T-helper 2 cell treated with Interferon-gamma antibody and Interleukin-4, amounts not matched to agents 5 μg/mL and 100 μg/mL, for 36 hours (primary cell): Measurements from ENCODE around the gene PKHD1.

Experiments
- DNase-seq: peaks from one replicate; pipeline ENCODE4 v3.0.0; 2021; ENCODE audit warnings: low spot score
- H3K27ac Mint-ChIP-seq: one replicate; pipeline ENCODE4 v1.8.0; 2021; ENCODE audit warnings: mild to moderate bottlenecking, mixed read lengths
- H3K27me3 Mint-ChIP-seq: one replicate; pipeline ENCODE4 v1.8.0; 2021; ENCODE audit warnings: low read depth, mixed read lengths
- H3K36me3 Mint-ChIP-seq: one replicate; pipeline ENCODE4 v1.8.0; 2021; ENCODE audit warnings: low read depth, mixed read lengths
- H3K4me1 Mint-ChIP-seq: one replicate; pipeline ENCODE4 v1.8.0; 2021; ENCODE audit warnings: low read depth, mixed read lengths
- H3K4me3 Mint-ChIP-seq: one replicate; pipeline ENCODE4 v1.8.0; 2022; ENCODE audit warnings: mild to moderate bottlenecking, moderate library complexity, mixed read lengths
- H3K9me3 Mint-ChIP-seq: one replicate; pipeline ENCODE4 v1.8.0; 2021; ENCODE audit warnings: mixed read lengths

PKHD1 gene

DNA sequence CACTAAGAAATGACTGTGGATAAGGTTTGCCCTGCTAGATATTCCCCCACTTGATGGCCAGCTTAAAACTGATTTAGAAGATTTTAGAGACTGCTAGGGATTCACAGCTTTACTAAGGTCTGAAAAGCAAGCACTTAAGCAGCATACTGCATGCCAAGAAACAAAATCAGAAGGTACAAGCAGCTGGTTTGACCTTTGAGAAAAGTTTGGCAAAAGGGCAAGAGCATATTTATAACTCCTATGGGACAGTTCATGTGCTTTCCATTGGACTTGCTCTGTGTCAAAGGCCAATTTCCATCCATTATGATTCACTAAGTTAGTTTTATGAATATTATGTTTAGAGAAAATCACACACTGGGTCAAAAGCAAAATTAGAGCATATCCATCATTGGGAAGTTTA lies 402.8 kb downstream of the PKHD1 start:
- H3K9me3 Mint-ChIP-seq: no peaks in the 10 kb centered on the region

DNA sequence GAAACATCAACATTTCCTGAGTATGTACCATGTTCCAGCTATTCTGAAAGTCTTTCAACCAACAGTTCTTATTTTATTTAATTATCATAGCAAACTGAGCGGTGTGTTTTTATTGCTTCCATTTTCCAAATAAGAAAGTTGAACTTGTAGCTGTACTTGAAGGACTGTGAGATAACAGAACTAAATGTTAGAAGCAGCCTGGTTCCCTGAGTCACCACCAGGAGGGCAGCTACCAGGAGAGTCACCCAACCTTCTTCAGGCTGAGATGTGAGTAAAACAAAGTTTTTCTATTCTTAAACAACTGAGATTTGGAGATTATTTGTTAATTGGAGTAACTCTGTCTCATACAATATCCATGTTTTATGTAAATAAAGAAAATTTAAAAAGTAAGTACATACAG lies 403.4 kb downstream of the PKHD1 start:
- Mint-ChIP-seq H3K36me3 (no peaks in the 10 kb centered on the region), H3K27ac (no peak overlapping the region), H3K4me3 (no peak overlapping the region), H3K9me3 (no peaks in the 10 kb centered on the region), H3K4me1 (no peaks in the 10 kb centered on the region), H3K27me3 (no peaks in the 10 kb centered on the region)
- no peak for DNase-seq

More for the DNA sequence above, 402.8 kb downstream of the PKHD1 start:
- no peak for DNase-seq
- Mint-ChIP-seq H3K27ac (no peak overlapping the region), H3K4me1 (no peaks in the 10 kb centered on the region), H3K27me3 (no peaks in the 10 kb centered on the region), H3K4me3 (no peak overlapping the region), H3K36me3 (no peaks in the 10 kb centered on the region)

DNA sequence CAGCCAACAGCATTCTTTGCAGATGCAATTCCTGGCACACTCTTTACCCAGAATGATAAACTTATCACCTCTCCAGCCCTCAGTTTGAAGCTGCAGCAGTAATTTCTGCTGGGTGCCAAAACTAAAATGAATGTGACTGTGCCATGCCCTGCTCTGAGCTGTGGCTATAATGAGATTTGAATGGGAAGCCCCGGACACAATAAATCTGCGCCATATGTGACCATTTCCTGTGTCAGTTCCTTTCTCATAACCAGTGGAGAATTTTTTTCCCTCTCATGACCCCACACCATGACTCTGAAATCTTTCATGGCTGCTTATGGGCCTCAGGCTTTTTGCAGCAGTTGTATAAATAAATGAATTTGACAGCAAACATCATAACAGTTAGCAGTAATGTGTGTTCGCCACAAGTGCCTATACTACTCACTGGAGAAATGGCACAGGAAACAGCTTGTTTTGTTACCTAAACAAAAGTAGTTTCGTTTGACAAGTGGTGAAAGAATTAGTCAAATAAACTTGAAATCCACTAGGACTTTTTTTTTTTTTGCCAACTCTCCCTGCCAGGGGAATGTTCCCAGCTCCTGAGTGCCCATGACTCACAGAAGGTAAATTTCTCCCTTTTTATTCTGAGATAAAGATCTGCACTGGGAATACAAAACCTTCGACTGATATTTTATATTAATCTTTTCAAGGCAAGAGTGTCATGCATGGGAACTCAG lies 408.4 kb downstream of the PKHD1 start:
- H3K27me3 Mint-ChIP-seq: no peaks in the 10 kb centered on the region
- no peaks in the 10 kb centered on the region for H3K9me3 Mint-ChIP-seq
- no peak for DNase-seq
- no peak overlapping the region for H3K27ac Mint-ChIP-seq
- no peaks in the 10 kb centered on the region for H3K36me3 Mint-ChIP-seq
- no peaks in the 10 kb centered on the region for H3K4me1 Mint-ChIP-seq
- H3K4me3 Mint-ChIP-seq: no peak overlapping the region

DNA sequence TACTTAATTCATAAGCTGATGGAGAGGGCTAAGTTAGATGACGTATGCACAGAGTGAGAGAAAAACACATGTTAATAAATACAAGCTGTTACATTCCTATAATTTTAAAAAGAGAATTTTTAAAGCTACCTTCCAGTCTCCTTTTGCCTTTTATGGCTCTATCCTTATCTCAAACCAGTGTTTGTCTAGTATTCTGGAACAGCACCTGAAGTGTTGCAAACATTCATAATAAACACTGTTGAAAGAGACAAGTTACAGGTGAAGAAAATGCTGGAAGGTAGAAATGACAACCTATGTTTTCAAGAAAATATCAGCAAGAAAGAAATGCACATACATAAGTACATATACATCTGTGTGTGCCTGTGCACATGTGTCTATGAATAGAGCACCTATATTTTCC lies 409.1 kb downstream of the PKHD1 start:
- Mint-ChIP-seq H3K4me3 (no peak overlapping the region), H3K27ac (no peak overlapping the region), H3K4me1 (no peaks in the 10 kb centered on the region), H3K36me3 (no peaks in the 10 kb centered on the region), H3K27me3 (no peaks in the 10 kb centered on the region), H3K9me3 (no peaks in the 10 kb centered on the region)
- DNase-seq: no peak

DNA sequence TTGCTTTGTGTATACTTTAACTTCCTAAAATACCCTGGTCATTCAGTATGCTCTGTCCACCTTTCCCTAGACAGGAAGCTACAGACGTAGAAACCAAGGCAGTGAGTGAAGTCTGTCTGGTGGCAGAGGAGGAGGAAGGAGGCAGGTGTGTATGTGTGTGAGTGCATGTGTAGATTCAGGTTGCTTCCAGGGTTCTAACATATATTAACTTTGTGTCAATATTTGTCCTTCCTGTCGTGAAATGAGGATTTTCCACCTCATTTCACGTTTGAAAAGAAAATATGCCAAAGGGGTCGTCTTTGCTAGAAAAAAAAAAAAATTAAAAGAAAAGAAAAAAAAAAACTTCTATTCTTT lies 411.5 kb downstream of the PKHD1 start:
- Mint-ChIP-seq H3K9me3 (no peaks in the 10 kb centered on the region), H3K4me3 (no peak overlapping the region), H3K27ac (no peak overlapping the region), H3K36me3 (no peaks in the 10 kb centered on the region), H3K27me3 (no peaks in the 10 kb centered on the region), H3K4me1 (no peaks in the 10 kb centered on the region)
- no peak for DNase-seq

DNA sequence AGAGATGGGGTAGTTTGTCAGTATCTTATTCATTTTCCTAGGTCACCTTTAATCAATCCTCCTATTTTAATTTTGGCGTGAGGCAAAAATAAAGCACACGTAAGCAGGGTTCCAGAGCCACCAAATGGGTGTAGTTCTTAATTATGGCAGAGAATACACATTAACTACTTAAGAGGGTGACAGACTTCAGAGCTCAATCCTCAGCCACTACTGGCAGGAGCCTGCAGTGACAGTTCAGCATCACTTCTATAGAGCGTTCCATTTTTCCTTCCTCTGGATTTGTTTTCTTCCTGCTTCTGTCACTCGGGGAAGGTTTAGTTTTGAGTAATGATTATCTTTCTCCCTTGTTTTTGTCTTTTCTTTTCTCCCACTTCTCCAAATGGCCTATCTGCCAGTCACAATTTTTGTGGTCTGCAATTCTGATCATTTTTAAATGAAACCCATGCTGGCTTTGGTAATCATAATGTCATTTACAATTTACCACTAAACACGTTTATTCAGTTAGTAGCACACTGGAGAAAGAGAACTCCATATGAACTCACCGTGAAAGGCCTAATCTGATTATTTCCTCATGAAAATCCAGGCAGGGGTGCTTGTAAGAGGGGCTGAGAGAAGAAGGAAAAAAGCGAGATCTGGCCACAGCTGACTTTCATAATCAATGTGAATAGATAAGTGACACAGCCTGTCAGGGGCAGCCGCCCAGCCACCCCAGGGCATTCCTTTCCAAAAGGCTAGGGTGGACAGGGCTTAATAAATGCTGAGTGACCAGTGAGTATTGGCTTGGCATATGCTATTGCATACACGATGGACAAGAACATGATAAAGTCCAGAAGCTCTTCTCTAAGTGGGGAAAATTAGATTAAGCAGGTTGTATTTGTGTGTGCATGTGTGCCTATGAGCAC lies 412.1 kb downstream of the PKHD1 start:
- H3K27ac Mint-ChIP-seq: no peak overlapping the region

DNA sequence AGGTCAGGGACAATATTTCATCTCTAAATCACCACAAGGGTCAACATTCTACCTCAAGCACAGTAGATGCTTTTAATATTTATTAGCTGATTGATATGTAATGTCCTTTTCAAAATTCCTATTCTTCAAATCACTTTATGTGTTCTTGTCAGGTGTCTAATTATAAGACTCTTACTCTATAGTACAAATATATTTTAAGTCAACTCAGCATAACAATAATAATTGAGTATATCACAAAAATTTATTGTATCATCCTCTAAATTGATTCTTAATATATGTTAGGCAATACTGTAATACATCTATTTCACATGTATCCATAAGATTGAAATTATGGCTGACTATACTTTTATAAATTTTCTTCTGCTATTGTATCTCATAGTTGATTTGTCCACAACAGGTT lies 423.9 kb downstream of the PKHD1 start:
- H3K4me1 Mint-ChIP-seq: no peaks in the 10 kb centered on the region
- no peaks in the 10 kb centered on the region for H3K36me3 Mint-ChIP-seq
- H3K4me3 Mint-ChIP-seq: no peak overlapping the region
- H3K9me3 Mint-ChIP-seq: no peaks in the 10 kb centered on the region
- no peak overlapping the region for H3K27ac Mint-ChIP-seq
- H3K27me3 Mint-ChIP-seq: no peaks in the 10 kb centered on the region
- no peak for DNase-seq

More for the DNA sequence above, 412.1 kb downstream of the PKHD1 start:
- Mint-ChIP-seq H3K36me3 (no peaks in the 10 kb centered on the region), H3K9me3 (no peaks in the 10 kb centered on the region), H3K27me3 (no peaks in the 10 kb centered on the region), H3K4me3 (no peak overlapping the region), H3K4me1 (no peaks in the 10 kb centered on the region)
- no peak for DNase-seq

DNA sequence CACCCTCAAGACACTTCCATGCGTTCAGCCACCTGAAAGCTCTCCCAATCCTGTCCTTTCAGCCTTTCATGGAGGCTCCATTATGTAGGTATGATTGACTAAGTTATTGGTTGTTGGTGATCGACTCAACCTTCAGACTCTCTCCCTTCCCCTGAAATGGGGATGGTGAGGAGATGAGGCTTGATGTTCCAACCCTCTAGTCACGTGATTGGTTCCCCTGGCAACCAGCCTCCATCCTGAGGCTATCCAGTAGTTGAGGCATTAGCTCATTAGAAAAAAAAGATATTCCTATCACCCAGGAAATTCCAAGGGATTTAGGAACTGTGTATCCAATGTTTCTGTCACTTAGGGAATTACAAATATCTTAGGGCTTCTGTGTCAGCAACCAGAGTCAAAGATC lies 426.6 kb downstream of the PKHD1 start:
- Mint-ChIP-seq H3K9me3 (no peaks in the 10 kb centered on the region), H3K27ac (no peak overlapping the region), H3K27me3 (no peaks in the 10 kb centered on the region), H3K36me3 (no peaks in the 10 kb centered on the region), H3K4me3 (no peak overlapping the region), H3K4me1 (no peaks in the 10 kb centered on the region)
- DNase-seq: no peak

DNA sequence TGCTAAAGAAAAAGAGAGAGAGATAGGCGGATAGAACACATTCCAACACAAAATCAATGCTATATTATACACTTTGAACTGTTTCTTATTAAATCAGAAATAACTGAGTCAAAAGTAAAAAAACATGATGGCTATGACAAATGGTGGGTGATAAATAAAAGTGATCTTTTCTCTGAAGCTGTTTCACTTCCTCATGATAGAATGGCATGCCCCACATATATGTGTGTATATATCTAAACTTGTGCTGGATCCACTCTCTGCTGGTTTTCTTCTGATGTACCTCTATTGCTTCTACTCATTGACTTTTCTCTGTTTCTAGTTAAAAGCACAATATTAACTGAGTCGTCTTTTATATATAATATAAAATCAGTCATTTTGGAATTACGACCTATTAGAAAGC lies 429.9 kb downstream of the PKHD1 start:
- no peak for DNase-seq
- no peaks in the 10 kb centered on the region for H3K36me3 Mint-ChIP-seq
- H3K27me3 Mint-ChIP-seq: no peaks in the 10 kb centered on the region
- no peaks in the 10 kb centered on the region for H3K9me3 Mint-ChIP-seq
- H3K4me1 Mint-ChIP-seq: no peaks in the 10 kb centered on the region
- H3K4me3 Mint-ChIP-seq: no peak overlapping the region
- no peak overlapping the region for H3K27ac Mint-ChIP-seq

DNA sequence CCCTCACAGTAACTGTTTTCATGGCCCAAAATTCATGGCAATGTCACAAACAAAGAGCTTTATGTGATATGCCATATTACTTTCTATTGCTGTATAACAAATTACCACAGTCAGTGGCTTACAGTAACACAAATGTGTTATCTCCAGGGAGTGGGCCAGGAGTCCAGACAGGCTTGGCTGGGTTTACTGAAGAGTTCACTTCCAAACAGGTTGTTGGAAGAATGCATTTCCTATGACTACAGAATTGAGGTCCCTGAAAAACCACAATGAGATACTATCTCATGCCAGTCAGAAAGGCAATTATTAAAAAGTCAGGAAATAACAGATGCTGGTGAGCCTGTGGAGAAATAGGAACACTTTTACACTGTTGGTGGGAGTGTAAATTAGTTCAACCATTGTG lies 431.9 kb downstream of the PKHD1 start:
- DNase-seq: no peak
- no peaks in the 10 kb centered on the region for H3K4me1 Mint-ChIP-seq
- H3K4me3 Mint-ChIP-seq: no peak overlapping the region
- no peaks in the 10 kb centered on the region for H3K9me3 Mint-ChIP-seq
- no peak overlapping the region for H3K27ac Mint-ChIP-seq
- H3K27me3 Mint-ChIP-seq: no peaks in the 10 kb centered on the region
- H3K36me3 Mint-ChIP-seq: no peaks in the 10 kb centered on the region

DNA sequence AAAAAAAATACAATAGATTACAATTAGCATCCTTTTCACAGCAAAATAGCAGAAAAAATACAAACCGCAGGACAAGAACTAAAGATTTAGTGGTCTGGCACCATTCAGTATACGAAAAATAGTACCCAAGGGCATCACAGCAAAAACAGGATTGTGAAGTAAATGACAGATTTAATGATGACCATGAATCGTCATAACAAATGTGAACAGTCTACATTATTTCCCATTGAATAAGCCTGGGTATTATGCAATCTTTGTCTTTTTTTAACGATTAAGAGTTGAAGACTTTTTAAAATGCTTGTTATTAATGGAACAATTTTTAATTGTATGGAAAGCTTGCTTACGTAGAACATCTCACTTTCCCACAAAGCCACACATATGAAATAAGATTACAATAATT lies 432.8 kb downstream of the PKHD1 start:
- H3K9me3 Mint-ChIP-seq: no peaks in the 10 kb centered on the region
- no peak overlapping the region for H3K4me3 Mint-ChIP-seq
- no peaks in the 10 kb centered on the region for H3K36me3 Mint-ChIP-seq
- H3K27ac Mint-ChIP-seq: no peak overlapping the region
- H3K4me1 Mint-ChIP-seq: no peaks in the 10 kb centered on the region
- DNase-seq: no peak
- no peaks in the 10 kb centered on the region for H3K27me3 Mint-ChIP-seq

DNA sequence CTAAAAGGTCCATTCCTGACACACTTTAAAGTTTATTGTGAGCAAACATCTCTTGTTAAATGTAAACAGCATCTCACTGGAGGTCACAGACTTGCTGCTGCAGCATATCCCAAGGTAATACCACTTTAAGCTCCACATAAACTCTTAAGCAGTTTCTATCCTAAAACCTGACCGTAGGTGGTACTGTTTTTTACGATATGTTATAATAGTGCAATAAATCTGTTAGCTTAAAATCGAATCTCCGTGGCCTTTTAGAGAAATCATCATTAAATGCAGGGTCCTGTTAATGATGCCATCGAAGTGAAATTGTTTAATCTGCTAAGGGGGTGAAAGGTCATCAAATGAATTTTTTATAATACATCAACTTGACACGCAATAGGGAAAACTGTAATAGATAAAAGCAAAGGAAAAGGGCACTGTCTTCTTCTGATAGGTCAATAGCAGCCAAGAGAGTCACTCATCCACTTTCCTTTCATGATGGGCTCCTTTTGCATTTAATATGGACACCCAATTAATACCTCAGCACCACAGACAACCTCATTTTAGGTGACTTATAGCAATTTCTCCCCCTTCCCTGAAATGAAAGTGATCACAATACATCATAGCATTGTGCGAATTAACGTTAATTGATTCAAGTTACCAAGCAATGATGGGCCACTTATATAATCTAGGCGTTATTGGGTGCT lies 436.1 kb downstream of the PKHD1 start:
- Mint-ChIP-seq H3K4me3 (no peak overlapping the region), H3K27me3 (no peaks in the 10 kb centered on the region), H3K36me3 (no peaks in the 10 kb centered on the region), H3K9me3 (no peaks in the 10 kb centered on the region), H3K4me1 (no peaks in the 10 kb centered on the region), H3K27ac (no peak overlapping the region)
- no peak for DNase-seq

DNA sequence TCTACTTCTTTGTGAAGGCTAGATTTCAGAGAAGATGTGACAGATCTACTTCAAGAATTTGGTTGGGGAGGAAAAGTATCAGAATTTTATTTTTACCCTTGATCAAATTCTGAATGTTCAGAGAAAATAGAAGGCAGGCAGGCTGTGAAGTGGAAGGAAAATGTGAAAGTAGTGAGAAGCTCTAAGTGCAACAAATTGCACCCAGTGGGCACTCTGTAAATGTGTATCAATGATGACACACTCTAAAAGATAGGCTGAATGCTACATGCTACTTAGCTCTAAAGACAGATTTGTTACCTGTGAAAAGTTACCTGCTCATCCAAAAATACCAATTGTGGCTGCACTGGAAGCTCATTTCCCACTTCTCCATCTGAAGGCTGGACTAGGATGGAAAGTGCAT lies 438.6 kb downstream of the PKHD1 start:
- Mint-ChIP-seq H3K9me3 (no peaks in the 10 kb centered on the region), H3K4me1 (no peaks in the 10 kb centered on the region), H3K27me3 (no peaks in the 10 kb centered on the region), H3K4me3 (no peak overlapping the region), H3K27ac (no peak overlapping the region), H3K36me3 (no peaks in the 10 kb centered on the region)
- no peak for DNase-seq

DNA sequence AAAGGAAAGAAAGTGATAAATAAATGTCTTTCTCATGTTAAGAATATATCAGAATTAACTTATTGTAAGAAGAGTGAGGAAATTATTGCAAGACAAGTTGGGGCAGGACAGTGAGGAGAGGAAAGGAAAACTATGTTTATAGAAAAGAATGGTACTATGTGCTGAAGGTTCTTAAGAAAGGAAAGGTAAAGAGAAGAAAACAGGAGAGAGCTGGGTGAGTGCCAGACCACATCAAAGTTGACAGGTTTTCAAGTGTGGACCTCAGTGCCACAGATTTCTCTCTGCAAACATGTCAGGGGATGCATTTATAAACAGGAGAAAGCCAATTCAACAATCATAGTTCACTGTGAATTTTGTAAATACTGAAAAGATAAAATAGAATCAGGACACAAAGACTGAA lies 439.2 kb downstream of the PKHD1 start:
- Mint-ChIP-seq H3K27ac (no peak overlapping the region), H3K9me3 (no peaks in the 10 kb centered on the region), H3K27me3 (no peaks in the 10 kb centered on the region), H3K36me3 (no peaks in the 10 kb centered on the region), H3K4me1 (no peaks in the 10 kb centered on the region), H3K4me3 (no peak overlapping the region)
- no peak for DNase-seq
